CD4-positive, alpha-beta T cell treated with Interleukin-10 for 1 hour (primary cell): ENCODE measurements around the gene DSG3.
"Not testable (repeated sequence)": the region's sequence is repeated elsewhere in the genome, so short reads cannot be mapped to it uniquely, and the experiment has no call there.

Source experiments
- DNase-seq: peaks from one replicate; pipeline ENCODE4 v3.0.0-alpha.2; 2020

The DSG3 gene

GRCh38 chr18:31494705-31495244 lies 47.2 kb downstream of the DSG3 start:
- DNase-seq: not testable (repeated sequence)

- no peak for DNase-seq
Observed at GRCh38 chr18:31497404-31497835, 49.9 kb downstream of the DSG3 start.

- DNase-seq: no peak
Observed at GRCh38 chr18:31497836-31498573, 50.5 kb downstream of the DSG3 start, which contains the start of gene DSG2. DSG2 (plus strand) TSS chr18:31498177; CDS start chr18:31498252, 75 bp downstream.

- no peak for DNase-seq
Observed at GRCh38 chr18:31498574-31499524, 51.3 kb downstream of the DSG3 start.

- no peak for DNase-seq
Observed at GRCh38 chr18:31500051-31500688, 52.6 kb downstream of the DSG3 start.

- no peak for DNase-seq
Observed at GRCh38 chr18:31503011-31503410, 55.5 kb downstream of the DSG3 start.

- DNase-seq: no peak
Observed at GRCh38 chr18:31504455-31505147, 57.1 kb downstream of the DSG3 start.

- no peak for DNase-seq
Observed at GRCh38 chr18:31505156-31505555, 57.6 kb downstream of the DSG3 start.

GRCh38 chr18:31506024-31506742 lies 58.6 kb downstream of the DSG3 start:
- DNase-seq: no peak

- DNase-seq: not testable (repeated sequence)
Observed at GRCh38 chr18:31507124-31507523, 59.6 kb downstream of the DSG3 start.

- no peak for DNase-seq
Observed at GRCh38 chr18:31508781-31509180, 61.2 kb downstream of the DSG3 start.

- DNase-seq: no peak
Observed at GRCh38 chr18:31509571-31509970, 62.0 kb downstream of the DSG3 start.

GRCh38 chr18:31510319-31510718 lies 62.8 kb downstream of the DSG3 start:
- no peak for DNase-seq

GRCh38 chr18:31511098-31511497 lies 63.6 kb downstream of the DSG3 start:
- no peak for DNase-seq

GRCh38 chr18:31512203-31512764 lies 64.7 kb downstream of the DSG3 start:
- no peak for DNase-seq

GRCh38 chr18:31513189-31513935 lies 65.8 kb downstream of the DSG3 start:
- no peak for DNase-seq

GRCh38 chr18:31516437-31516836 lies 68.9 kb downstream of the DSG3 start:
- no peak for DNase-seq

- no peak for DNase-seq
Observed at GRCh38 chr18:31526374-31526773, 78.8 kb downstream of the DSG3 start.
